ENCODE measurements around the gene CA10. TPM values are rescaled to one million over a fixed set of nuclear protein-coding genes. Genes with fewer than 3 reads are reported as not detected.

CA10 gene
- total RNA-seq, 1 experiment from 2014 or later: not detected

DNA sequence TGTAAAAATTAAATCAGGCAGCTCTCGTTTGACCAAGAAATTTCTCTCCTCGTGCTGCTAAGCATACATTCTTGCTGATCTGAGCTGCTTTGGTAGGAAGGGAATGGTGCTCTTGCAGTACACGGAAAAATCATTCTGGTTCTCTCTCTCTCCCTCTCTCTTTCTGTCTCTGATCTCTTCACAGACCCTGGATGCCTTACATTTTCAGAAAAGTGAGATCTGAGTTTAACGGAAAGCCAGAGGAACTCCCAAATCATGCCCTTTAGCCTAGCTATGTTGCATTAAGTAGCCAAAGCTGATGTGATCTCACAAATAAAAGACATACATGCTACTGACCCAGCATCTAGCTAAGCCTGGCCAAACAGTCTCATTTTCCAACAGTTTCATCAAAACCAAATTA, 4.0 kb downstream of the CA10 start:
- H3K9me3 ChIP-seq (replicated peaks): no peaks in the 10 kb centered on the region
- H3K36me3 ChIP-seq: no peaks in the 10 kb centered on the region
- no peaks in the 10 kb centered on the region for H3K27me3 ChIP-seq

DNA sequence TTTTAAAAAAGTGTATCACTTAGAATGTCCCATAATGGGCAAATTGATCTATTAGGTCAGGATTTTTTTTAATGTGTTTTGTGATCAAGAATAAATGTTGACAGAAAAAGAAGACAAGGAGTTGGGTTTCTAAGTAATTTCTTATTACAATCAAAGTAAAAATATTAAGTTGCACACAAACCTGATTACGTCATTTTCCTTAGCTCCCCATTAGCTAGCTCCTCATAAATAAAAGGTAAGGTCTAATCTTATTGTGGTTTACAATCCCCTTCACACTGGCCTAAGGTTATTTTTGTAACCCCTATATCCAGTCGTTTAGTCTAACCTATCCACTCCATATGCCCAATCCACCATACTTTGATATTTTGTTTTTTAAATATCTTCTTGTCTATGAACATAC, 7.6 kb downstream of the CA10 start:
- no peaks in the 10 kb centered on the region for H3K36me3 ChIP-seq
- H3K27ac ChIP-seq: no peak overlapping the region
- no peaks in the 10 kb centered on the region for H3K27me3 ChIP-seq
- H3K9me3 ChIP-seq (replicated peaks): no peaks in the 10 kb centered on the region
- no peak overlapping the region for H3K4me3 ChIP-seq
- H3K4me1 ChIP-seq: no peaks in the 10 kb centered on the region
- no peak for DNase-seq

More for the DNA sequence above, 4.0 kb downstream of the CA10 start:
- no peak for DNase-seq
- Histone ChIP-seq H3K4me1 (no peaks in the 10 kb centered on the region), H3K4me3 (no peak overlapping the region), H3K27ac (no peak overlapping the region)

DNA sequence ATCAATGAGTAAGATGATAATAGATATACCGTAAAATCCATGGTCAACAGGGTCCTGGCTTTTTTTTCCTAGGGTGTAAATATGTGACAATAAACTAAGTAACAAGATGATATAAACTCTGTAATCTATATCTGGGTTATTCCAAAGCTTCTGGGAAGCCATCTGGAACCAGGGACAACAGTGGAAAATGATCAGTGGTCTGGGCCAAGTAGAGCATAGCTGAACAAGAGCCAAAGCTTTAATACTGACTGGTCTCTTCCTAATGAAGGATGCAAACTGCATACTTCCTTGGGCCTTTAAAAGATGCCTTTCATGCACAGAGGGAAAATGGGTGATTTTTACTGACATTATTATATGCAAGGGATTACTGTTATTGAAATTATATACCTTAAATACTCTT, 8.9 kb downstream of the CA10 start:
- Histone ChIP-seq H3K27ac (no peak overlapping the region), H3K9me3 (replicated peaks) (no peaks in the 10 kb centered on the region), H3K27me3 (no peaks in the 10 kb centered on the region), H3K36me3 (no peaks in the 10 kb centered on the region), H3K4me1 (no peaks in the 10 kb centered on the region), H3K4me3 (no peak overlapping the region)
- no peak for DNase-seq

DNA sequence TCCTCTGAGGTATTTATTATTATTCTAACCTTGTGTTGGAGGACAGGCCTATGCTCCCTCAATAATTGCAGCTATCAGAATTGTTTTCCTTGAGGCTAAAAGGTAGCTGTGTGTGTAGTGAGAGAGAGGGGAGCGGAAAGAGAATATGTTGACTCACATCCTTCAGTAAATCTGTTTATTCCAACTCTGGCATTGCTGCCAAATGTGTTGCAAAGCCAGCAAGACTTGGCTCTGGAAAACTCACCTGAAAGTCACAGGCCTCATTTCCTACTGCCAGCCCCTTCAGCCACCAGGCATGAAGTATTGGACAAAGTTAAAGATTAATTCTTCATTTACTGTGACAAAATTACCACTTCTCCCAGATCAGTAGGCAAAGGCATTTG, 9.6 kb downstream of the CA10 start:
- no peak for DNase-seq
- Histone ChIP-seq H3K36me3 (no peaks in the 10 kb centered on the region), H3K4me3 (no peak overlapping the region), H3K4me1 (no peaks in the 10 kb centered on the region; the same call in 1 of the 2 replicates), H3K27ac (no peak overlapping the region), H3K27me3 (no peaks in the 10 kb centered on the region), H3K9me3 (replicated peaks) (no peaks in the 10 kb centered on the region)

DNA sequence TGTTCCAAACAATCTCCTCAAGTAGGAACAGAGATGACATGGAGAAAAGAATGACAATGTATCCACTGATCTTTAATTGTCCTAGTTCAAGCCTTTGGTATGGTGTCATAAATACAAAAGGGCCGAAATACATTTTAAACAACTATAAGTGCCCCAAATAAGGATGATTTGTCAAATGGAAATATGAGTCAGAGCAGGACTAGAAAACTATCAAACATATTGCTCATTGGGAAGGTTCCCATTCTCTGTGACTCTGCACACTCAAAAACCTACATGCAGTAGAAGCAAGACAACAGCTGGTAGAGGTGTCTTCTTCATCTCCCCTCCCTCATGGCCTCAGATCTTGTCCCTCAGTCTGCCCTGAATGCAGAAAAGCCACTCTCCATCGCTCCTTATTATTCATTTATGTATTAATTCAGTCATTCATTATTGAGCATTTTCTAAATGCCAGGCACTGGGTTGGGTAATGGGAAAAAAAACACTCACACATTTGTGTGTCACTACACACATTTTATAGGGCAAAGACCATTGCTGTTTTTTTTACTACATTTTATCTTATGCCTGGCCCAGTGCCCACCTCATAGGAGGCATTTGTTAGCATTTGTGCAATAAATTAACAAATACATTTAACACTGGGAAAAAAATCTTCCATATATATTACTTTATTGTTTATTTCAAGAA, 10.1 kb downstream of the CA10 start:
- H3K27me3 ChIP-seq: no peaks in the 10 kb centered on the region
- H3K9me3 ChIP-seq (replicated peaks): no peaks in the 10 kb centered on the region
- no peaks in the 10 kb centered on the region; the same call in 1 of the 2 replicates for H3K4me1 ChIP-seq
- H3K36me3 ChIP-seq: no peaks in the 10 kb centered on the region
- no peak for DNase-seq
- no peak overlapping the region for H3K27ac ChIP-seq
- no peak overlapping the region for H3K4me3 ChIP-seq

DNA sequence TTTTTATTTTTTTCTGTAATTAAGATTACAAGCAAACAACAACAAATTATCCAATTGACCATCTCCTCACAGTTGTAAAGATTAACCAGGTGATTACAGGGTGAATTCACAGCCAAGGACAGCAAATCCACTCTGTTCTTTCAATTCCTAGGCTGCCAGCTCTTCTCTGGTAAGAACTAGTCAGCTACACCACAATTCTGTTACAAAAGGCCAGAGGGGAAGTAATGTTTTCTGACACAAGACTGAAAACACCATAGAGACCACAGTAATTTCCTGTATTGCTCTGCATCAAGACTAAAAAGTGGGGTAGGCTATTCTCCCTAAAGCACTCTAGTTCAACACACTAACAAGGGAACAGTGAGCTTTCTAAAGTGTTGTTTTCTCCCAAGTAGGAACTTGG, 10.6 kb downstream of the CA10 start:
- no peaks in the 10 kb centered on the region; the same call in 1 of the 2 replicates for H3K4me1 ChIP-seq
- H3K27me3 ChIP-seq: no peaks in the 10 kb centered on the region
- no peak overlapping the region for H3K4me3 ChIP-seq
- no peaks in the 10 kb centered on the region for H3K9me3 ChIP-seq (replicated peaks)
- no peak overlapping the region for H3K27ac ChIP-seq
- no peaks in the 10 kb centered on the region for H3K36me3 ChIP-seq
- no peak for DNase-seq

DNA sequence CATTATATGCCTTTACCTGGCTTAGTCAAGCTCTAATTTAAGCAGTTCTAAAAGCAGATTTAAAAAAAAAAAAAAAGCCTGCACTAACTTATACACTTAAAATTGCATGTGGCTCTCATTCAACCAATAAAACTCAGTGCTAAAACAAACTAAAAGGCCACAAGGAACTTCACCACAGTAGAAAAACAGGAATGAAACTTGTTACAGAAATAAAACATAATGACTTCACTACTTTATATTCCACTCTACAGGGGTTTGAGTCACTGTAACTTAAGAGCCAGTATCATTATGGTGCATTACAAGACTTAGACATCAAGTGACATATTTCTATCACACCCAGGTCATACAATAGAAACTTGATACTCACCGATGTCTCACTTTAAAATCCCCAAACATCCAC, 11.1 kb downstream of the CA10 start:
- Histone ChIP-seq H3K27ac (no peak overlapping the region), H3K27me3 (no peaks in the 10 kb centered on the region), H3K4me3 (no peak overlapping the region), H3K9me3 (replicated peaks) (no peaks in the 10 kb centered on the region), H3K4me1 (no peaks in the 10 kb centered on the region; the same call in 1 of the 2 replicates), H3K36me3 (no peaks in the 10 kb centered on the region)
- no peak for DNase-seq

DNA sequence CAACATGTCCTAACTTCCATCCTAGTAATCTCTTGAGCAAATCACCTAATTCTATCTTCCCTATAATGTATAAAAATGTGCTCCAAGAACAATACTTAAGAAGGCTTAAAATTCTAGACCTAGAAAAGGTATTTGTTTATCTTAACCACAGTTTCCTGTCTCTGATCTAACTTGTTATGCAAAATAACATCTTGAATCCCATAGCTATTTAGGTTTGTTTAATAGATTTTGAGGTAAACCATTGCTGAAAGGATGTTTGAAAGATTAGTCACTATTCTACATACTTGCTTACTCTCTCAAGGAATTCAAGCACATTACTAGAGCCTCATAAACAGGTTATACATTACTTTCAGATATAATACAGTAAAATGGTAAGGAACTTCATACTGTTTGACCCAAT, 13.0 kb downstream of the CA10 start:
- no peak for DNase-seq

DNA sequence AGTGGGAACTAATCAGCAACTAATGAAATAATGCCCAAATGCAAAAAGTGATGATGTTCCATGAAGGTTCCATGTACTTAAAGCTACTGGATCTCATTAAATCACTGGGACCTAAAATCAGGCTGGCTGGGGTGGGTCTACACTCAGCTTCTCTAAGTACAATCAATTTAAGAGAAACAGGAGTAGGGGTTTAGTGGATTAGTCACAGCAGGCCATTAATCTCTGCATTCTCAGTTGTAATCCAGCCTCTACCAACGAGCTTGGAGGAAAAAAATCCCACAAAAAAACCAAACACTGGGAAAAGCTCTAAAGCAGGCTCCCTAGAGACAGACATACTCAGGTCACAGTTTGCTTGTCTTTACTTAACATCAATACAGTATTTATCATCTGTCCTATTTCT, 15.0 kb downstream of the CA10 start:
- Histone ChIP-seq H3K9me3 (replicated peaks) (no peaks in the 10 kb centered on the region), H3K27ac (no peak overlapping the region), H3K27me3 (no peaks in the 10 kb centered on the region), H3K4me1 (no peaks in the 10 kb centered on the region; the same call in 1 of the 2 replicates), H3K36me3 (no peaks in the 10 kb centered on the region), H3K4me3 (no peak overlapping the region)
- peak; percentile 3 to 49 for DNase-seq

More for the DNA sequence above, 13.0 kb downstream of the CA10 start:
- Histone ChIP-seq H3K9me3 (replicated peaks) (no peaks in the 10 kb centered on the region), H3K27me3 (no peaks in the 10 kb centered on the region), H3K36me3 (no peaks in the 10 kb centered on the region), H3K27ac (no peak overlapping the region), H3K4me1 (no peaks in the 10 kb centered on the region; the same call in 1 of the 2 replicates), H3K4me3 (no peak overlapping the region)

DNA sequence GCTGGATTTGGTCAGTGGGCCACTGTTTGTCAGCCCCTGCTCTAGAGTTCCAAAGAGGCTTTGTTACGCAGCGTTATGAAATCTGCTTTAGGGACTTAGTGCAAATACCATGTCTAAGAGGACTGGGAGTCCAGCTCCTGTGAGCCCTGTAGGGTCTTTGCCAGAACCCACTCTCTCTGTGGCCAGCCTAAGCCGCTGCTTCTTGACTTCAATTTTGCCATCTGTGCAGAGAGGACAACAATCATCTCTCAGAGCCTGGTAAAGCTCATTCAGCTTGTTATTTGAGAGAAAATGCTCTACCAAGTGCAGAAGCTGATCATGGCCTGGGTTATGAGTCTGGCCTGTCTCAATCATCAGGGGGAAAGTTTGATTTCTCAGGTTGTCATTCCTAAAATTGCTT, 17.9 kb downstream of the CA10 start:
- Histone ChIP-seq H3K27ac (no peak overlapping the region), H3K36me3 (no peaks in the 10 kb centered on the region), H3K4me3 (no peak overlapping the region), H3K9me3 (replicated peaks) (no peaks in the 10 kb centered on the region), H3K27me3 (no peaks in the 10 kb centered on the region), H3K4me1 (no peaks in the 10 kb centered on the region; the same call in 1 of the 2 replicates)
- no peak for DNase-seq

DNA sequence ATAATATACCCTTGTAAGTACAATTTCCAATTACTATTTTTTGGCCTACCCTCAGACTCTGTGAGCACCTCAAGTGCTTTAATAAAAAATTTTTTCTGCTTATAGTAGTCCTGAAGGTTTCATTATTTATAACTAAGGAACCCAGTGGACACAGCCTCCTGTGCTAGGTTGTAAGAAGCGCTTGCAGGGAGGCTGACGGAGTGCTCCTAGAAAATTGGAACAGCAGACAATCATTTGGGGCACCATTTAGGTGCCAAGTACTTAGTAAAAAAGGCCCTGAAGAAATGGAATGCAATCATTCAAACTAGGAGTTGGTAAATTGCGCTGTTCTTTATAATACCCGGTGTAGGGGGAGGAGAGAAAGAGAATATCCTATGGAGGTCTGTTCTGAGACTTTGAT, 19.8 kb downstream of the CA10 start:
- DNase-seq: no peak
- Histone ChIP-seq H3K27ac (no peak overlapping the region), H3K9me3 (replicated peaks) (no peaks in the 10 kb centered on the region), H3K4me3 (no peak overlapping the region), H3K4me1 (no peaks in the 10 kb centered on the region), H3K36me3 (no peaks in the 10 kb centered on the region), H3K27me3 (no peaks in the 10 kb centered on the region)

DNA sequence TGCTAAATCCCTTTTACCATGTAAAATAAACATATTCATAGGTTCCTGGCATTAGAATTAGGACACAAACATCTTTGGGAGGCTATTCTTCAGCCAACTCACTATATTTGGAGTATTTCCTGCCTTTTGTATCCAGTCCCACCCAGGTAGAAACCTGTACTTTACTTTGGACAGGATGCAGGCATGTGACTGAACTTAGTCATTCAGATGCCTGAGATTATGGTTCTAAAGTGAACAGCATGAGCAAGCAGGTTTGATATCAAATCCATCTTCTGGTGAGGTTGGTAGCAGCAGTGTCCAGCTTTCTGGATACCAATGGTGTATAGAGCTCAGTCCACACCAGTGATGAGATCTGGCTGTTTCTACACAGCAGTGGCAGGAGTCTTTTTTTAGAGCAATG, 20.2 kb downstream of the CA10 start:
- Histone ChIP-seq H3K9me3 (replicated peaks) (no peaks in the 10 kb centered on the region), H3K4me3 (no peak overlapping the region), H3K27me3 (no peaks in the 10 kb centered on the region), H3K27ac (no peak overlapping the region), H3K4me1 (no peaks in the 10 kb centered on the region), H3K36me3 (no peaks in the 10 kb centered on the region)
- no peak for DNase-seq

DNA sequence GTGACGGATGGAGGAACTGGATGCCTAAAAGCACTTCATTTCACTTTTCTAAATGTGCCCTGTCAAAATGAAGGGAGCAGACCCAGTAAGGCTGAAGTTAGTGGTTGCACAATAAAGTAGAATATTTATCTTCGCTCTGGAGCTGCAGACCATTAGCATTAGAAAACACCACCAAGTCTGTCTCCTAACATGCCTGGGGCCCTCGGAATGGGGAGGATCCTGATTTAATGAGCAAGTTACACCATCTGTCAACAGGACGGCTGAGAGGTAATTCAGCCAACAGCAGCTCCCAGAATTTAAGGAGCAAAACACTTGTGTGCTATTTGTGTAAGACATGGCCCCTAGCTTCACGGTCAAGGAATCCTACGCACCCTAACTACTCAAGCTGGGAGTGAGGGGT, 22.3 kb downstream of the CA10 start:
- H3K27me3 ChIP-seq: no peaks in the 10 kb centered on the region
- H3K4me3 ChIP-seq: no peak overlapping the region
- H3K36me3 ChIP-seq: no peaks in the 10 kb centered on the region
- H3K9me3 ChIP-seq (replicated peaks): no peaks in the 10 kb centered on the region
- H3K4me1 ChIP-seq: no peaks in the 10 kb centered on the region
- no peak overlapping the region for H3K27ac ChIP-seq
- no peak for DNase-seq

DNA sequence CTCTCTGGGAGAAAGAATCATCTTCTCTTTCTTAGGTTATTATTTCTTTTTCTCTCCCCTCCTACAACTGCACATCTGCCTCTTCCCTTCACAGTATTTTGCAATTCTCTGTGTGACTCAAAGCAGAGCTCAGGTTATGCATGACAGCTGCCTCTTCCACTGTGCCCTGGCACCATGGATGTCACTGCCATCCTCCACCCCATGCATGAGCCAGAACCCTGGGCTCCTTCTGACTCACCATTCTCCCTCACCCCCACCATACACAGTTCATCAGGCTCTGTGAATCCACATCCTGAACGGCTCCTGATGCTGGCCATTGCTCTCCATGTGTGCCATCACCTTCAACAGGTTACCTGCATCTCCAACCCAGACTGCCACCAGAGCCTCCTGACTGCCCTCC, 23.9 kb downstream of the CA10 start:
- Histone ChIP-seq H3K36me3 (no peaks in the 10 kb centered on the region), H3K27ac (no peak overlapping the region), H3K9me3 (replicated peaks) (no peaks in the 10 kb centered on the region), H3K27me3 (no peaks in the 10 kb centered on the region), H3K4me3 (no peak overlapping the region), H3K4me1 (no peaks in the 10 kb centered on the region)
- no peak for DNase-seq

DNA sequence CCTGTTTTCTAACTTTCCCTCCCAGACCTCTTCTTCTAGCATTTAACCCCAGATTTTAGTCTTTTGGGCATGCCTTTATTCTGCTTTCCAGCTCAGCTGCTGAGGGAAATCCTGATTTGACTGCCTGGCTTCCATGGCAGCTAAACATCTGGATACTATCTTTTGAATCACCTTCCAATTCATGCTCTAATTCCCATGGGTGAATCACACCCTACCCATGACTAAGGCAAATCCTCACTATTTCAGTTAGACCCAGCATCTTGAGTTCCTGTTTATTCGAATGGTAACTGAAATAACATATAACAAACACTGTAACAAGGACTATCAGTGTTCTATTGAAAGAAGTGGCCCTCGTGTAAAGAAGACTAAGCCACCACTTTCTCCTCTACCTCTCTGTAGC, 29.8 kb downstream of the CA10 start:
- H3K27ac ChIP-seq: no peak overlapping the region
- no peak for DNase-seq
- no peaks in the 10 kb centered on the region for H3K27me3 ChIP-seq
- H3K36me3 ChIP-seq: no peaks in the 10 kb centered on the region
- no peaks in the 10 kb centered on the region for H3K9me3 ChIP-seq (replicated peaks)
- no peaks in the 10 kb centered on the region for H3K4me1 ChIP-seq
- no peak overlapping the region for H3K4me3 ChIP-seq

DNA sequence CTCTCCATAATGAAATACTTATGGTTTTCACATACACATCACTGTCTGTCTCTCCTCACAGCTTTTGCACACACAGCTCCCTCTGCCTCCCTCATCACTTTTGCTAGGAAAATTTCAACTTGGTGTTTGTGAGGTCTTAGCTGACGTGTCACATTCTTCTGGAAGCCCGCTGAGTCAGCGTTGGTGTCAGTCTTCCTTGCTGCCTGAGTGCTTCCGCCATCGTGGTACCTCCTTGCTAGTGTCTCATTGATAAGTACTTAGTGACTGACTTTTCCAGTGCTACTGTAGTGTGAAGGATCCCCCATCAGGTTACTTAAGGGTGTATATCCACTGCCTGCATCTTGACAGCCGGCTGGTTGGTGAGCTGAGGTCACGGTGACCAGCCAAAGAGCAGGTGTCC, 33.5 kb downstream of the CA10 start:
- Histone ChIP-seq H3K36me3 (no peaks in the 10 kb centered on the region), H3K27ac (no peak overlapping the region), H3K4me1 (no peaks in the 10 kb centered on the region), H3K9me3 (replicated peaks) (no peaks in the 10 kb centered on the region), H3K27me3 (no peaks in the 10 kb centered on the region), H3K4me3 (no peak overlapping the region)
- DNase-seq: no peak

All from SJCRH30 (cell line).